AG10803 (cell line): Measurements from ENCODE around the gene MSANTD1.

Experiments used
- DNase-seq: peaks from one replicate; pipeline ENCODE4 v3.0.0; 2010; ENCODE audit warnings: low read depth
- H3K4me3 ChIP-seq: 2 replicates; pipeline ENCODE4 v1.5.1; 2011; ENCODE audit warnings: mild to moderate bottlenecking, low read length, control low read depth
- TF ChIP-seq, protein P1 (sequence below): conservative IDR thresholded peaks from 2 replicates; pipeline ENCODE4 v1.5.1; 2011; ENCODE audit warnings: mild to moderate bottlenecking, low read length, control low read depth, inconsistent platforms

MSANTD1 gene

DNA sequence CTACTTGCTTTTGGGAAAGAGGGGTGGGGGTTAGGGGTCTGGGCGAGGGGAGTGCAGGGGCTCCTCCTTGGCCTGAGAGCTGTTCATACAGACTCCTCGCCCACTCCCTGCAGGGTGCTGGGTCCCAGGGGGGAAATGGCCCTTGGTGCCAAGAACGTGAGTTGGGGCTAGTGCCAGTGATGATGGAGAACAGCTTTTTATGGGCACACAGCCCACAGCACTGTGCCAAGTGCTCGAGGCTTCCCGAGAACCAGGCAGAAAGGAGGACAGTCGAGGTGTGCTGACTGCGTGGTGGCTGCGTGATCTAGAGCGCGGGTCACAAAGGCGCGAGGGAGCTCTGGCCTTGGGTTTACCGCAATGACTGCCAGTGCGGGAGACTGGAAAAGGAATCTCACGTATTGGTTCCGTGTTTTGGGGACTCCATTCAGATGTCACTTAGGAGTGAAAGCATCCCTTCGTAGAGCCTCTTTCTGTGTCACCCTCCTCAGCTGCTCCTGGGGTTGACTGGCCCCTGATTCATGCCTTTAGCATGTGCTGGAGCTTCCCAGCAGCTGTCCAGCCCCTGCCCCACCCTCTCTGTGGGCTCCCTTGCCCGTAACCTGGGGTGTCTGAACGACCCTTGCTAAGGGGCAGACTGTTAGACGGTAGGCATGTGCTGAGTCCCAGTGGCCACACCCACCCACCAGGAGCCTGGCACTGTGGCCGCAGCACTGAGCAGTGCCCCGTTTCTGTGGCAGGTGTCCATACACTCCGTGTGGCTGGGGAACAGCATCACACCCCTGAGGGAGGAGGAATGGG, 20.9 kb upstream of the MSANTD1 start:
- no peak overlapping the region for H3K4me3 ChIP-seq
- DNase-seq: no peak
- TF ChIP-seq, protein P1, sequence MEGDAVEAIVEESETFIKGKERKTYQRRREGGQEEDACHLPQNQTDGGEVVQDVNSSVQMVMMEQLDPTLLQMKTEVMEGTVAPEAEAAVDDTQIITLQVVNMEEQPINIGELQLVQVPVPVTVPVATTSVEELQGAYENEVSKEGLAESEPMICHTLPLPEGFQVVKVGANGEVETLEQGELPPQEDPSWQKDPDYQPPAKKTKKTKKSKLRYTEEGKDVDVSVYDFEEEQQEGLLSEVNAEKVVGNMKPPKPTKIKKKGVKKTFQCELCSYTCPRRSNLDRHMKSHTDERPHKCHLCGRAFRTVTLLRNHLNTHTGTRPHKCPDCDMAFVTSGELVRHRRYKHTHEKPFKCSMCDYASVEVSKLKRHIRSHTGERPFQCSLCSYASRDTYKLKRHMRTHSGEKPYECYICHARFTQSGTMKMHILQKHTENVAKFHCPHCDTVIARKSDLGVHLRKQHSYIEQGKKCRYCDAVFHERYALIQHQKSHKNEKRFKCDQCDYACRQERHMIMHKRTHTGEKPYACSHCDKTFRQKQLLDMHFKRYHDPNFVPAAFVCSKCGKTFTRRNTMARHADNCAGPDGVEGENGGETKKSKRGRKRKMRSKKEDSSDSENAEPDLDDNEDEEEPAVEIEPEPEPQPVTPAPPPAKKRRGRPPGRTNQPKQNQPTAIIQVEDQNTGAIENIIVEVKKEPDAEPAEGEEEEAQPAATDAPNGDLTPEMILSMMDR: no peak

DNA sequence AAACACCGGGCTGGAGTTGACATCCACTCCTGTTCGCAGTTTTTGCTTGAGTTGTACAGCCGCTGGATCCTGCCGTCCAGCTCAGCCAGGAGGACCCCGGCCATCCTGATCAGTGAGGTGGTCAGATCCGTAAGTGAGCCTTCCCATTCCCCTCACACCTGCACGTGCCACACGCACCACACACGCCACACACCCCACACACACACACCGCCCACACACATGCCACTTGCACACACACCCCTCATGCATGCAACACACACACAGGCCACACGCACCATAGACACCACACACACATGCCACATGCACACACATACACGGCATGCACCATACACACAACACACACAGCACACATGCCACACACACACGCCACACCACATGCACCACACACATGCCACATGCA, 20.1 kb upstream of the MSANTD1 start:
- DNase-seq: no peak
- TF ChIP-seq, protein P1: no peak
- no peak overlapping the region for H3K4me3 ChIP-seq

GRCh38 chr4:3229328-3229727, 19.6 kb upstream of the MSANTD1 start:
- TF ChIP-seq, protein P1: no peak
- no peak for DNase-seq
- H3K4me3 ChIP-seq: no peak overlapping the region

- H3K4me3 ChIP-seq: no peak overlapping the region
- no peak for DNase-seq
- TF ChIP-seq, protein P1: no peak
These were observed 19.0 kb upstream of the MSANTD1 start for GRCh38 chr4:3229964-3230363.

- no peak overlapping the region for H3K4me3 ChIP-seq
- no peak for DNase-seq
- TF ChIP-seq, protein P1: no peak
These were observed 17.5 kb upstream of the MSANTD1 start for GRCh38 chr4:3231471-3231870.

DNA sequence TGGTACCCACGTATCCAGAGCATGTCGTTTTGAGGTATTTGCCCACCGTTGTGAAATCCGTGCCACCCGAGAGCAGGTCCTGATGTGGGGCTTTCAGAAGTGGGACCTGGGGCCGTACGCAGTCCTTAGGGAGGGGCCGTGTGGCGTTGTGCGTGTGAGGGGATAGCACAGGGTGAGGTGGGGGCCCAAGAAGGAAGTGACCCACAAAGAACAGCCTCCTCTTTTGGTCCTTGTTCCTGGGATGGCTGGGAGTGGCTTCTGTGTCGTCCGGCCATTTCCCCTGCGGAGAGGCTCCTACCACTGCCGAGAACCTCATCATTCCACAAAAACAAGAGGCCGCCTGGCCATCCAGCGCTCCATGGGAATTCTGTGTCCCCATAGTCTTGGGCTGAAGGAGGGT, 17.0 kb upstream of the MSANTD1 start:
- no peak for DNase-seq
- TF ChIP-seq, protein P1: no peak

DNA sequence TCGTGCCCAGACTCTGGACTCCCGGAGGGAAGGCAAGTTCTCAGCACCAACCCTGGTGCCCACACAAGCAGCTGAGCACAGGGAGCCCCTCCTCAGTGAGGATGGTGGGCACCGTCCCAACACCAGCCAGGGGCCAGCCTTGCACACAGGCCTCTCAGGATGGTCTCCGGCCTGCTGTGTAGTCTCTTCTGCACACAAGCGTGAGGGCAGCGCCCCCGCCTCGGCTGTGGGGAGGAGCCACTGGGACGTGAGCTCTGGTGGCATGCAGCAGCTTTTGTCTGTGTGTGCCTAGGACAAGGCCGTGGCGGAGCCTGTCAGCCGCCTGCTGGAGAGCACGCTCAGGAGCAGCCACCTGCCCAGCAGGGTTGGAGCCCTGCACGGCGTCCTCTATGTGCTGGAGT, 16.1 kb upstream of the MSANTD1 start:
- TF ChIP-seq, protein P1: no peak
- DNase-seq: no peak
- H3K4me3 ChIP-seq: no peak overlapping the region

More for the DNA sequence above, 17.0 kb upstream of the MSANTD1 start:
- H3K4me3 ChIP-seq: no peak overlapping the region
